Body of pancreas (tissue), 4 donors: Measurements from ENCODE around the gene LMX1A.

Experiments
- CTCF ChIP-seq, 7 experiments: fragments of 450-650 bp in 4 of 7; fragments of 200-600 bp in 3 of 7; sonication (generic) in 3 of 7; IDR thresholded peaks; one replicate each; pipeline ENCODE4 v1.5.1; 2016 to 2019; ENCODE audit warnings: antibody characterized with exemption in 7 of 7
- POLR2A ChIP-seq, 3 donors: fragments of 450-650 bp; IDR thresholded peaks; one replicate each; pipeline ENCODE4 v1.6.1; 2016; ENCODE audit warnings: antibody characterized with exemption in 3 of 3, mild to moderate bottlenecking in 2 of 3

GRCh38 chr1:165254376-165254775 lies 102.1 kb downstream of the LMX1A start:
- TF ChIP-seq POLR2A (IDR thresholded peaks at IDR 0.05) (no peak), CTCF (IDR thresholded peaks at IDR 0.05) (no peak)
